ENCODE results near the gene MSMO1. TPM values are rescaled to one million over a fixed set of nuclear protein-coding genes. Genes with fewer than 3 reads are reported as not detected.

Gene MSMO1
- total RNA-seq, 2 donors from 2014 or later: 106 to 109 TPM

GRCh38 chr4:165360041-165360695 lies 32.7 kb downstream of the MSMO1 start:
- no peak overlapping the region for H3K9ac ChIP-seq (ENCODE audit: extremely low read depth, low read length, poor library complexity, severe bottlenecking)
- no peak overlapping the region for H3K4me3 Mint-ChIP-seq
- H3K4me3 ChIP-seq (ENCODE audit: low read length): no peak overlapping the region
- H3K4me1 Mint-ChIP-seq: peaks cover 16% of the 10 kb centered on the region
- H3K4me1 ChIP-seq (ENCODE audit: control insufficient read depth, insufficient read depth, low read length): no peaks in the 10 kb centered on the region
- DNase-seq: no peak
- no peaks in the 10 kb centered on the region for H3K27me3 Mint-ChIP-seq (ENCODE audit: insufficient read depth)
- H3K9me3 ChIP-seq (ENCODE audit: control insufficient read depth, low read length): no peaks in the 10 kb centered on the region
- 81 to 82% methylated on average over 3 to 6 of the region's 6 CpGs for WGBS, 2 experiments (ENCODE audit: insufficient coverage in 1 of 2, insufficient read length in 1 of 2)
- no peaks in the 10 kb centered on the region for H3K9me3 Mint-ChIP-seq
- TF ChIP-seq CTCF (conservative IDR thresholded peaks at IDR 0.05): no peak
- no peaks in the 10 kb centered on the region for H3K36me3 ChIP-seq (ENCODE audit: control insufficient read depth, insufficient read depth, low read length)
- H3K27me3 ChIP-seq (ENCODE audit: control insufficient read depth, insufficient read depth, low read length, poor library complexity, severe bottlenecking): no peaks in the 10 kb centered on the region
- H3K27ac Mint-ChIP-seq: no peak overlapping the region
- H3K36me3 Mint-ChIP-seq (ENCODE audit: low read depth): no peaks in the 10 kb centered on the region
- no peak overlapping the region for H3K27ac ChIP-seq (ENCODE audit: low read depth, low read length)

- Mint-ChIP-seq H3K9me3 (no peaks in the 10 kb centered on the region), H3K4me3 (no peak overlapping the region), H3K36me3 (ENCODE audit: low read depth) (no peaks in the 10 kb centered on the region), H3K27me3 (ENCODE audit: insufficient read depth) (no peaks in the 10 kb centered on the region), H3K4me1 (peaks cover 12% of the 10 kb centered on the region), H3K27ac (no peak overlapping the region)
- H3K4me3 ChIP-seq (ENCODE audit: low read length): no peak overlapping the region
- H3K27me3 ChIP-seq (ENCODE audit: control insufficient read depth, insufficient read depth, low read length, poor library complexity, severe bottlenecking): no peaks in the 10 kb centered on the region
- no peak for TF ChIP-seq CTCF (conservative IDR thresholded peaks at IDR 0.05)
- H3K9me3 ChIP-seq (ENCODE audit: control insufficient read depth, low read length): no peaks in the 10 kb centered on the region
- H3K36me3 ChIP-seq (ENCODE audit: control insufficient read depth, insufficient read depth, low read length): no peaks in the 10 kb centered on the region
- no peak for DNase-seq
- no peak overlapping the region for H3K27ac ChIP-seq (ENCODE audit: low read depth, low read length)
- no peak overlapping the region for H3K9ac ChIP-seq (ENCODE audit: extremely low read depth, low read length, poor library complexity, severe bottlenecking)
- WGBS, 2 experiments (ENCODE audit: insufficient coverage in 1 of 2, insufficient read length in 1 of 2): 95% methylated on average over 7 of the region's 7 CpGs
- no peaks in the 10 kb centered on the region for H3K4me1 ChIP-seq (ENCODE audit: control insufficient read depth, insufficient read depth, low read length)
These were observed 33.7 kb downstream of the MSMO1 start for GRCh38 chr4:165360985-165361670.

- Mint-ChIP-seq H3K27me3 (ENCODE audit: insufficient read depth) (no peaks in the 10 kb centered on the region), H3K4me3 (no peak overlapping the region), H3K4me1 (peaks cover 12% of the 10 kb centered on the region), H3K36me3 (ENCODE audit: low read depth) (no peaks in the 10 kb centered on the region), H3K27ac (no peak overlapping the region), H3K9me3 (no peaks in the 10 kb centered on the region)
- Histone ChIP-seq H3K27me3 (ENCODE audit: control insufficient read depth, insufficient read depth, low read length, poor library complexity, severe bottlenecking) (no peaks in the 10 kb centered on the region), H3K9ac (ENCODE audit: extremely low read depth, low read length, poor library complexity, severe bottlenecking) (no peak overlapping the region), H3K27ac (ENCODE audit: low read depth, low read length) (no peak overlapping the region), H3K4me1 (ENCODE audit: control insufficient read depth, insufficient read depth, low read length) (no peaks in the 10 kb centered on the region), H3K36me3 (ENCODE audit: control insufficient read depth, insufficient read depth, low read length) (no peaks in the 10 kb centered on the region), H3K9me3 (ENCODE audit: control insufficient read depth, low read length) (no peaks in the 10 kb centered on the region), H3K4me3 (ENCODE audit: low read length) (no peak overlapping the region)
- WGBS, 2 experiments (ENCODE audit: insufficient coverage in 1 of 2, insufficient read length in 1 of 2): 84% methylated on average over 2 of the region's 2 CpGs; no CpG with 5 or more reads in 1 of the 2 experiments
- TF ChIP-seq CTCF (conservative IDR thresholded peaks at IDR 0.05): no peak
- no peak for DNase-seq
These were observed 34.3 kb downstream of the MSMO1 start for GRCh38 chr4:165361810-165362209.
